ENCODE data around the gene RECK.
A peak's percentile ranks its signal among the peaks of the same experiment; 100 is the strongest.
"Not testable (repeated sequence)": the region's sequence is repeated elsewhere in the genome, so short reads cannot be mapped to it uniquely, and the experiment has no call there.

The RECK gene, protein sequence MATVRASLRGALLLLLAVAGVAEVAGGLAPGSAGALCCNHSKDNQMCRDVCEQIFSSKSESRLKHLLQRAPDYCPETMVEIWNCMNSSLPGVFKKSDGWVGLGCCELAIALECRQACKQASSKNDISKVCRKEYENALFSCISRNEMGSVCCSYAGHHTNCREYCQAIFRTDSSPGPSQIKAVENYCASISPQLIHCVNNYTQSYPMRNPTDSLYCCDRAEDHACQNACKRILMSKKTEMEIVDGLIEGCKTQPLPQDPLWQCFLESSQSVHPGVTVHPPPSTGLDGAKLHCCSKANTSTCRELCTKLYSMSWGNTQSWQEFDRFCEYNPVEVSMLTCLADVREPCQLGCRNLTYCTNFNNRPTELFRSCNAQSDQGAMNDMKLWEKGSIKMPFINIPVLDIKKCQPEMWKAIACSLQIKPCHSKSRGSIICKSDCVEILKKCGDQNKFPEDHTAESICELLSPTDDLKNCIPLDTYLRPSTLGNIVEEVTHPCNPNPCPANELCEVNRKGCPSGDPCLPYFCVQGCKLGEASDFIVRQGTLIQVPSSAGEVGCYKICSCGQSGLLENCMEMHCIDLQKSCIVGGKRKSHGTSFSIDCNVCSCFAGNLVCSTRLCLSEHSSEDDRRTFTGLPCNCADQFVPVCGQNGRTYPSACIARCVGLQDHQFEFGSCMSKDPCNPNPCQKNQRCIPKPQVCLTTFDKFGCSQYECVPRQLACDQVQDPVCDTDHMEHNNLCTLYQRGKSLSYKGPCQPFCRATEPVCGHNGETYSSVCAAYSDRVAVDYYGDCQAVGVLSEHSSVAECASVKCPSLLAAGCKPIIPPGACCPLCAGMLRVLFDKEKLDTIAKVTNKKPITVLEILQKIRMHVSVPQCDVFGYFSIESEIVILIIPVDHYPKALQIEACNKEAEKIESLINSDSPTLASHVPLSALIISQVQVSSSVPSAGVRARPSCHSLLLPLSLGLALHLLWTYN

DNA sequence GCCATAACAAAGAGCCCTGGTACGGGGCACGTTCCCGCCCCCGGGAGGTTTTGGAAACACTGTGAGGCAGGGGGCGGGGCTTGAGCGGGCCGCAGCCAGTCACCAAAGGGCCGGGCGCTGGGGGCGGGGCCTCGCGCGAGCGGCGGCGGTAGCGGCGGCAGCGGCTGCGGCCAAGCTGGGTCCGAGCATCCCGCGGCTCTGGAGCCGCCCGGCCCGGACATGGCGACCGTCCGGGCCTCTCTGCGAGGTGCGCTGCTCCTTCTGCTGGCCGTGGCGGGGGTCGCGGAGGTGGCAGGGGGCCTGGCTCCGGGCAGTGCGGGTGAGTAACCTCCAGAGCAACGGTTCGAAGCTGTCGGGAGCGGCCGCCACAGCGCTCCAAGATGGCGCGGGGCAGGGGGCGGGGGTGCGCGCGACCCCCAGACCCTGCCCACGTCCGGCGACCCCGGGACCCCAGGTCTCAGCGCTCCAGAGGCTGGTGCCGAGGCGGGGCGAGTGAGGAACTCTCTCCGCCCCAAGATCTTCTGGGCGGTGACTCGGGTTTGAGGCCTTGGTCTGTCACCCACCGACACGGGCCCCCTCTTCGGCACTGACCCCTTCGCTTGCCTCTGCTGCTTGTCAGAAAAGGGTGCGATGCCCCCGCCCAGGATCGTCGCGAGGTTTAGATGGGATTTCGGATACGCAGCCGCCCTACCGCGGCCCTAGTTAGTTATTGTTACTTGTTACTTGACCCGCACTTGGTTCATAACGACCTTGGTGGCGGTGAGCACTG lies at the start of gene RECK:
Gene RECK (plus strand): TSS at position 134 of the 769 bp plus-strand sequence. CDS start 86 bp downstream, at position 220.
- H3K4me3 ChIP-seq (ENCODE audit: low read depth, low read length) = peak within 1 kb of the TSS; percentile 80
- TF ChIP-seq, protein P1, sequence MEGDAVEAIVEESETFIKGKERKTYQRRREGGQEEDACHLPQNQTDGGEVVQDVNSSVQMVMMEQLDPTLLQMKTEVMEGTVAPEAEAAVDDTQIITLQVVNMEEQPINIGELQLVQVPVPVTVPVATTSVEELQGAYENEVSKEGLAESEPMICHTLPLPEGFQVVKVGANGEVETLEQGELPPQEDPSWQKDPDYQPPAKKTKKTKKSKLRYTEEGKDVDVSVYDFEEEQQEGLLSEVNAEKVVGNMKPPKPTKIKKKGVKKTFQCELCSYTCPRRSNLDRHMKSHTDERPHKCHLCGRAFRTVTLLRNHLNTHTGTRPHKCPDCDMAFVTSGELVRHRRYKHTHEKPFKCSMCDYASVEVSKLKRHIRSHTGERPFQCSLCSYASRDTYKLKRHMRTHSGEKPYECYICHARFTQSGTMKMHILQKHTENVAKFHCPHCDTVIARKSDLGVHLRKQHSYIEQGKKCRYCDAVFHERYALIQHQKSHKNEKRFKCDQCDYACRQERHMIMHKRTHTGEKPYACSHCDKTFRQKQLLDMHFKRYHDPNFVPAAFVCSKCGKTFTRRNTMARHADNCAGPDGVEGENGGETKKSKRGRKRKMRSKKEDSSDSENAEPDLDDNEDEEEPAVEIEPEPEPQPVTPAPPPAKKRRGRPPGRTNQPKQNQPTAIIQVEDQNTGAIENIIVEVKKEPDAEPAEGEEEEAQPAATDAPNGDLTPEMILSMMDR (IDR thresholded peaks at IDR 0.05; ENCODE audit: low read depth, low read length) = no peak
- DNase-seq (ENCODE audit: low read depth, low spot score) = peak; percentile 57
- in situ Hi-C loops (cut with HindIII; ENCODE audit: low sequenced_read_pairs) = no loop called here

DNA sequence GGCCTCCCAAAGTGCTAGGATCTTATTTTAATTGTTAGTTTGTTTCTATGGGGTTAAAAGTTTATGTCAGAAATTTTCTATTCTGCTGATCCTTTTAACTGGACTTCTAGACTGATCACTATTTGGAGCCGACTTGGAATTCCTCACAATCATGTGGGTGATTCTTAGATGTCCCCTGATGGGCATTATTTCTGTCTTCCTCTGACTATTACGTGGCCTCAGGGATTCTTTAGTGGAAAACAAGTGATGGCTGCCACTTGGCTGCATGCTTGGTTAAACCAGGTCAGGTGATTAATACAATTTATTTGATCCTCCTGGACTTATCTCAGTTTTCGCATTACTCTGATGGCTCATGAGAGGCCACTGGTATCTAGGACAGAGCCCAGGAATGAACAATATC lies 46.6 kb upstream of the RECK start:
- TF ChIP-seq, protein P1 (IDR thresholded peaks at IDR 0.05; ENCODE audit: low read depth, low read length) = no peak
- DNase-seq (ENCODE audit: low read depth, low spot score) = no peak
- in situ Hi-C loops (cut with HindIII; ENCODE audit: low sequenced_read_pairs) = no loop called here
- H3K4me3 ChIP-seq (ENCODE audit: low read depth, low read length) = no peak overlapping the region

DNA sequence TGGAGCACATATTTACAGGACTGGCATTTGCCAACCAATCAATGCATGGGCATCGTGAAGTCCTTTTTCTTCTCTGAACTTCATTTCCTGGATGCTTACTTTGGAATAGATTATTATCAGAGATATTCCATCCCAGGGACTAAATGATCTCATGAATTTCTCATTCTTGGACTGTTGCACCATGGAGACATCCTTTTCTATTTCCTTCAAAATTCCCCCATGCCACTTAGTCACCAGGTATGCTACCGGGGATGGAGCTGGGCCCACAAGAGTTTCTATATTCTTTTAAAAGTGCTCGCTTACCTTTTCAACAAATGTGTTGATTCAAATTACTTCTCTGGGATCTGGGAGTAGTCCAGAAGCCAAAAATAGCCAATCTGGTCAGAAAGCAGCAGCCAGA lies 43.6 kb upstream of the RECK start:
- DNase-seq (ENCODE audit: low read depth, low spot score); in situ Hi-C loops (cut with HindIII; ENCODE audit: low sequenced_read_pairs); H3K4me3 ChIP-seq (ENCODE audit: low read depth, low read length): not testable (repeated sequence)

DNA sequence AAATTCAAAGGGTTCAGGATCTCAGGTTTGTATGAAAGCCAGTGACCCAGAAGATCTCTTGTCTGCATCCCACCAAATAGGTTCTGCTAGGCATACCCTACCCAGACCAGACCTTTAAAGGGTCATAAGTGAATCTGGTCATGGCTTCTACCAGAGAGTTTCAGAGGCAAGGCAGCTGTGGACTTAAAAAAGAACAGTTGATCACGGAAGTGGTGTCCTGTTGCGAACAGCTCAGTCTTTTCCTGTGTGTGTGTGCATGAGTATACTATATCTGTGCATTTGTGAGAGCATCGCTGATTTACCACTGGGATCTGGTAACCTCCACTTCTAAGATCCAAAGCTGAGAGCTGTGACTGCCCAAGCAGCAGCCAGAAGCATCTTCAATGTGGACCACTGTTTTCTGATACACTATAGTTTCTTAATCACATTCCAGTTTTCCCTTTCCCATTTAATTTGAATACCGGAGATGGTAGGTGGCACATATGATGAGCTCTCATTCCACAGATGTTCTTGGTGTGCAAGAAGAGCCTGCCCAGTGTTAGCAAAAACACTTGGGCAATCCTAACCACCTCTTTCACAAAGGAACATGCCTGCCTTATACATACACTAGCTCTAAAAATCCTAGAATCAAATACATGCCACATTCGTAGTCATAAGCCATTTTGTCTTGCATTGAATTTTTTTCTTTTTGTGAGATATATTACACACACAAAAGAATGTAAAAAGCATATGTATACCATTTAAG lies 42.6 kb upstream of the RECK start:
- in situ Hi-C loops (cut with HindIII; ENCODE audit: low sequenced_read_pairs) = no loop called here
- no peak for DNase-seq (ENCODE audit: low read depth, low spot score)
- no peak overlapping the region for H3K4me3 ChIP-seq (ENCODE audit: low read depth, low read length)
- TF ChIP-seq, protein P1 (IDR thresholded peaks at IDR 0.05; ENCODE audit: low read depth, low read length) = no peak

DNA sequence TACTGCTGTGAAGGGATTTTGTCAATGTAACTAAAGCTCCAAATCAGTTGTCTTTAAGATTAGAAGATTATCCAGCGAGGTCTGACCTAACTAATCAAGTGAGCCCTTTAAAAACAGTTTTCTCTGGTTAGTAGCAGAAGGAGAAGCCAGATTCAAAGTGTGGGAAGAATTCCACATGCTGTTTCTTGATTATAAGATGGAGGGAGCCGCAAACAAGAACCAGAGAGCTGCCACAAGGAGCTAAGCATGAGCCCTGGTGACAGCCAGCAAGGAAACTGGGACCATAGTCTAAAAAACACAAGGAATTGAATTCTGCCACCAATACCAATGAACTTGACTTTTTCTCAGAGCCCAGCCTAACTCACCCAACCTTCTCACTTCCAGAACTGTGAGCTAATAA lies 41.8 kb upstream of the RECK start:
- in situ Hi-C loops (cut with HindIII; ENCODE audit: low sequenced_read_pairs) = no loop called here
- TF ChIP-seq, protein P1 (IDR thresholded peaks at IDR 0.05; ENCODE audit: low read depth, low read length) = no peak
- H3K4me3 ChIP-seq (ENCODE audit: low read depth, low read length) = no peak overlapping the region
- DNase-seq (ENCODE audit: low read depth, low spot score) = no peak

DNA sequence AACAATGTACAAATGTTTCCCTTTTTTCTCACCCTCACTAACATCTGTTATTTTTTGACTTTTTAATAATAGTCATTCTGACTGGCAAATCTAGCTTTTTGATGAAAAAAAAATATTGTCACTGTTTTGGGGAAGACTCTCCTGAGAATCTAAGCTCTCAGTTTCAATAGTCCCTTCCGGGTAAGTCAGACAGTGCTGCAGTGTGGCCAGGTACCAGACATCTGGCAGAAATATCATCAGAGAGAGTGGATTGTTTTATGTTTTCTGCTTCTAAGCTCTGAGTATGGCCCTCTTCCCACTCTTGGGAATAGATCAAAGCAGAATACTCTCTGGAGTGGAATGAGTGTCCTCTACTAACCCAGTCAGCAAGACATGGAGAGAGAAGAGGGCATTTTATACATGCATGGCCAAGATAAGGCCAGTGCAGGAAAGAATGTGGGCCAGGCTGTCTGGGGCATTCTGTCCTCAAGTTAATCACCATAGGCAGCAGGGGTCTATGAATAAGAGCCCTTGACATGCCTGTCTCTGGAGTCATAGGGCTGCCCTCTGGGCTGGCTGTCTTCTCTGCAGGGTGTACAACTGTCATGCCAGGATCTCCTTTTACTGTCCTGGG lies 40.2 kb upstream of the RECK start:
- peak; percentile 35 for DNase-seq (ENCODE audit: low read depth, low spot score)
- in situ Hi-C loops (cut with HindIII; ENCODE audit: low sequenced_read_pairs) = no loop called here
- TF ChIP-seq, protein P1 (IDR thresholded peaks at IDR 0.05; ENCODE audit: low read depth, low read length) = no peak
- H3K4me3 ChIP-seq (ENCODE audit: low read depth, low read length) = no peak overlapping the region

DNA sequence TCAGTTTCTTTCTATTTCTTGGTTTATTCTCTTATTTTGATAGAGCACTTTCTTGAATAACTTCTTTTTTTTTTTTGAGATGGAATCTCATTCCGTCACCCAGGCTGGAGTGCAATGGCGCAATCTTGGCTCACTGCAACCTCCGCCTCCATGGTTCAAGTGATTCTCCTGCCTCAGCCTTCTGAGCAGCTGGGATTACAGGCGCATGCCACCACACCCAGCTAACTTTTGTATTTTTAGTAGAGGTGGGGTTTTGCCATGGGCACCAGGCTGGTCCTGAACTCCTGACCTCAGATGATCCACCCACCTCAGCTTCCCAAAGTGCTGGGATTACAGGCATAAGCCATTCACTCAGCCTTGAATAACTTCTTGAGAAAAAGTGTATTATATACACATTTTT lies 39.7 kb upstream of the RECK start:
- DNase-seq (ENCODE audit: low read depth, low spot score); in situ Hi-C loops (cut with HindIII; ENCODE audit: low sequenced_read_pairs); H3K4me3 ChIP-seq (ENCODE audit: low read depth, low read length): not testable (repeated sequence)

Measured in astrocyte of the spinal cord (primary cell).